ENCODE results near the gene PDIK1L.

The PDIK1L gene

GRCh38 chr1:26148887-26149286 lies 37.3 kb downstream of the PDIK1L start:
- Histone ChIP-seq H3K27me3 (ENCODE audit: insufficient read depth, low read depth, severe bottlenecking) (no peaks in the 10 kb centered on the region), H3K9me3 (ENCODE audit: severe bottlenecking) (no peaks in the 10 kb centered on the region), H3K27ac (no peak overlapping the region), H3K36me3 (no peaks in the 10 kb centered on the region), H3K4me3 (ENCODE audit: low read depth, low read length) (no peak overlapping the region)
- no peak for TF ChIP-seq CTCF (IDR thresholded peaks at IDR 0.05; ENCODE audit: low read depth, low read length)
- no peak for DNase-seq

GRCh38 chr1:26153966-26154532 lies 42.4 kb downstream of the PDIK1L start:
- no peak for TF ChIP-seq CTCF (IDR thresholded peaks at IDR 0.05; ENCODE audit: low read depth, low read length)
- no peak for DNase-seq
- Histone ChIP-seq H3K27me3 (ENCODE audit: insufficient read depth, low read depth, severe bottlenecking) (no peaks in the 10 kb centered on the region), H3K27ac (no peak overlapping the region), H3K4me3 (ENCODE audit: low read depth, low read length) (no peak overlapping the region), H3K9me3 (ENCODE audit: severe bottlenecking) (no peaks in the 10 kb centered on the region), H3K36me3 (no peaks in the 10 kb centered on the region)

- Histone ChIP-seq H3K9me3 (ENCODE audit: severe bottlenecking) (no peaks in the 10 kb centered on the region), H3K4me3 (ENCODE audit: low read depth, low read length) (no peak overlapping the region), H3K36me3 (no peaks in the 10 kb centered on the region), H3K27me3 (ENCODE audit: insufficient read depth, low read depth, severe bottlenecking) (no peaks in the 10 kb centered on the region), H3K27ac (no peak overlapping the region)
- no peak for TF ChIP-seq CTCF (IDR thresholded peaks at IDR 0.05; ENCODE audit: low read depth, low read length)
- no peak for DNase-seq
Measured at GRCh38 chr1:26154750-26155149, 43.1 kb downstream of the PDIK1L start.

DNA sequence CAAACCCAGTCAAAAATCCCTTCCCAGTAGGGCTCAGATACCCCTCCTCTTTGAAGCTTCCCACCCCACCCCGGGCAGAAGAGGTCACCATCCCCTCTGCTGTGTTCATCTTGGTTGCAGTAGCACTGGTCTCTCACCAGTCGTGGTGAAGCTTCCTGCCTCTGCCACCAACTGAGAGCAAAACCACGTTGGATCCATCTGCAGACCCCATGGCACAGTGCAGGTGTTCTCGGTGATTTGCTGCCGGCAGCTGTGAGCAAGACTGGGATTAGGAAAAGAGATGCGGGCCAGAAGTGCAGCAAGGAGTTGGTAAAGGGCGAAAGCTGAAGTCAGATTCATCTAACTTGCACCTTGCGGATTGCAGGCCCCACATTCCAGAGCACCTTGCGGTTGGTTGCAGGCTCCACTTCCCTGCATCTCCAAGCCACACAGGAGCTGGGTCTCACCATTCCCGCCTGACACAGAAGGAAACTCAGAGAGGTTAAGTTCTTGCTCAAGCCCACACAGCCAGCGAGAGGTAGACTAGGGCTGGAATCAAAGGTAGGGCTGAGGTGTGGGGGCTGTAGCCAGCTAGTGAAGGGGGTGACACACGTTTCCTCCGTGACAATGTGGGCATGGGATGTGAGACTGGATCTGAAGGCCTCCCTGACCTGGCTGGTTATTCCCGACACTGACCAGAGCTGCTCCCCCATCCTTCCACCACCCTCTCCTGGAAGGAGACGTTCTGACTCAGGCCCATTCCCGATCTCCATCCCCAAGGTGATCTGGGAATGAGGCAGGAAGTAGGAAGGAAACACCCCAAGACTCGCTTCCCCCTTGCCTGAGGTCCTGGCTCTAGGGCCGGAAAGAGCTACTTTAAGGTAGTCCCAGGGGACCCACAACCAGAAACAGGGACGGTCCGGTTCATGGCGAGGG lies 44.0 kb downstream of the PDIK1L start:
- Histone ChIP-seq H3K36me3 (no peaks in the 10 kb centered on the region), H3K27me3 (ENCODE audit: insufficient read depth, low read depth, severe bottlenecking) (no peaks in the 10 kb centered on the region), H3K4me3 (ENCODE audit: low read depth, low read length) (no peak overlapping the region), H3K9me3 (ENCODE audit: severe bottlenecking) (no peaks in the 10 kb centered on the region), H3K27ac (no peak overlapping the region)
- DNase-seq: no peak
- TF ChIP-seq CTCF (IDR thresholded peaks at IDR 0.05; ENCODE audit: low read depth, low read length): no peak

DNA sequence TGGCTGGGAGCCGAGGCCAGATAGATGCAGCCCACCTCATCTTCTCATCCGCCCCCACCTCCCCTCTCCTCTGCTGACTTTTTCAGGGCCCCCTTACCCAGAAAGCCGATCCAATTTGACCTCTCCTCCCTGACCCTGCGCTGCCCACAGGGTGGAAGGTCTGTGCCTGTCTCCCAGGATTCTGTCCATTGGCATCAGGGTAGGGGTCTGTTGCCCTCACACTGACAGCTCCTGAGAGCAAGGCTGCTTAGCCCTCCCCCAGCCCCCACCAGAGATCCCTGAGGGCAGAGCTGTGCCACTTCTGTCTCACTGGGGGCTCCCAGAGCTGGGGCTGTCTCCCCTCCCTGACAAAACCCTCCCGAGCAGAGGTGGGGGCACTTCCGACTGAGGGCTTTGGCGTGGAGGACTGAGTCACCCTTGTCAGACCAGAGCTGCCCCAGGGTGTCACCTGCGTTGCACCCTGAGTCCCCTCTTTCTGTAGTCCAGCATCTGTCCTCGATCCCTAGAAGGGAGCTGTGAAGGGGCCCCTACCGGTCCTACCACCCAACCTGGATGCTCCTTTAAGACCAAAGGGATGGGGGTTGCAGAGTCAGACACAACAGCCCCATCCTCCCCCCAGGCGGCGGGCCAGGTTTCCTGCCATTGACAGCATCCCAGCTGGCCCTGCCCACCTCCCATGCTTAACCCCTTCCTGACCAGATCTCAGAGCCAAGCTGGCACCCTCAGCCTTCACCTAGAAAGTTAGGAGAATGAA lies 44.8 kb downstream of the PDIK1L start:
- no peak overlapping the region for H3K4me3 ChIP-seq (ENCODE audit: low read depth, low read length)
- no peaks in the 10 kb centered on the region for H3K27me3 ChIP-seq (ENCODE audit: insufficient read depth, low read depth, severe bottlenecking)
- TF ChIP-seq CTCF (IDR thresholded peaks at IDR 0.05; ENCODE audit: low read depth, low read length): no peak

More for the DNA sequence above, 44.8 kb downstream of the PDIK1L start:
- DNase-seq: peak; percentile 59
- Histone ChIP-seq H3K27ac (no peak overlapping the region), H3K9me3 (ENCODE audit: severe bottlenecking) (no peaks in the 10 kb centered on the region), H3K36me3 (no peaks in the 10 kb centered on the region)
